ENCODE results near the gene NUP93.

NUP93 gene

DNA sequence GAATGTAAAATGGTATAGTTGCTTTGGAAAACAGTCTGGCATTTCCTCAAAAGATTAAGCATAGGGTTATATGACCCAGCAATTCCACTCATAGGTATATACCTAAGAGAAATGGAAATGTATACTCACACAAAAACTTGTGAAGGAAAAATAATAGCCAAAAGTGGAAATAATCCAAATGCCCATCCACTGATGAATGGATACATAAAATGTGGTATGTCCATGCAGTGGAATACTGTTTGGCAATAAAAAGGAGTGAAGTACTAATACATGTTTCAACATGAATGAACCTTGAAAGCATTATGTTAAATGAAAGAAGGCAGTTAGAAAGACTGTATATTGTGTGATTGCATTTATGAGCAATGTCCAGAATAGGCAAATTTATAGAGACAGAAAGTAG, 25.1 kb downstream of the NUP93 start:
- TF ChIP-seq YY1 (IDR thresholded peaks at IDR 0.05; ENCODE audit: insufficient read depth, insufficient read length) (no peak), SUZ12 (IDR thresholded peaks at IDR 0.05; ENCODE audit: extremely low read depth, insufficient read depth, insufficient read length) (no peak), ZNF274 (IDR thresholded peaks at IDR 0.05; ENCODE audit: low read depth, low read length) (no peak)
- Histone ChIP-seq H3K9me3 (ENCODE audit: insufficient read depth, low read length) (peaks cover 32% of the 10 kb centered on the region), H3K27me3 (ENCODE audit: insufficient read depth, insufficient read length) (no peaks in the 10 kb centered on the region), H3K4me1 (ENCODE audit: insufficient read depth, insufficient read length) (no peaks in the 10 kb centered on the region), H3K9ac (ENCODE audit: insufficient read length, low read depth) (no peak overlapping the region), H3K36me3 (ENCODE audit: insufficient read depth, insufficient read length, low read length) (peaks cover 49% of the 10 kb centered on the region), H3K4me3 (ENCODE audit: insufficient read length, low read depth) (no peak overlapping the region)
- no peak for DNase-seq (ENCODE audit: low read depth, low spot score)

DNA sequence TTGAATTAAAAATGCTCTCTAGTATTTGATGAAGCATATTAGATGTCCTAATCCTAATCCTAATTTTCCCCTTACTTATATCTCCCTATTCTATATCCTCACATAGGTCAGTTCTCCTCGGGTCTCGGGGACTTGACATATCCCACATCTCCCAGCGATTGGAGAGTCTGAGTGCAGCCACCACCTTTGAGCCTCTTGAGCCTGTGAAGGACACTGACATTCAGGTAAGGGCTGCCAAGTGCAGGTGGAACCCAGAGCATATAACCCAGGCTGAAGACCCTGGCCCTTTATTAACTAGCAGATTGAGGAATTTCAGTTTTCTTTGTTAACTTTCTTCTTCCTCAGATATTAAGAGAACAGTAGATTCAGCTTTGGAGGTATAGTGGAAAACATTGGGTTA, 28.5 kb downstream of the NUP93 start:
- Histone ChIP-seq H3K27me3 (ENCODE audit: insufficient read depth, insufficient read length) (no peaks in the 10 kb centered on the region), H3K9ac (ENCODE audit: insufficient read length, low read depth) (no peak overlapping the region), H3K9me3 (ENCODE audit: insufficient read depth, low read length) (peaks cover 20% of the 10 kb centered on the region), H3K4me3 (ENCODE audit: insufficient read length, low read depth) (no peak overlapping the region), H3K4me1 (ENCODE audit: insufficient read depth, insufficient read length) (no peaks in the 10 kb centered on the region), H3K36me3 (ENCODE audit: insufficient read depth, insufficient read length, low read length) (peaks cover 54% of the 10 kb centered on the region)
- TF ChIP-seq SUZ12 (IDR thresholded peaks at IDR 0.05; ENCODE audit: extremely low read depth, insufficient read depth, insufficient read length), result no peak
- TF ChIP-seq YY1 (IDR thresholded peaks at IDR 0.05; ENCODE audit: insufficient read depth, insufficient read length), result no peak
- no peak for TF ChIP-seq ZNF274 (IDR thresholded peaks at IDR 0.05; ENCODE audit: low read depth, low read length)
- DNase-seq (ENCODE audit: low read depth, low spot score), result no peak

DNA sequence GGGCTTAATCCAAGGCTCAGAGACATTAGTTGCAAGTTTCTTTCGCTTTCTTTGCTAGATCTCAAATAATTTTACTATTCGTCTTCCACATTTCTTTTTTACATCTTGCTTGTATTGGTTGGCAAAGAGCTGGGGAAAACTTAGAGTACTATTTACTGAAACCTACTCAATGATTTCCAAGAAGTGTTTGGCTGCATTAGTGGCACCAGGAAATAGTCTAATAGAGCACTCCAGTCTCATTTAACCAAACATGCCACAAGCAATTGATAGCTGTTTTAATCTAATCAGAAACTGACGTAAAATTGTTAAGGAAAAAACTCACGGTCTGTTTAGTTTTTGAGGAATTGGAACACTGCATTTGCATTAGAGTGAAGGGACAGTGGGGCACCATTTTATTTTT, 29.0 kb downstream of the NUP93 start:
- Histone ChIP-seq H3K9ac (ENCODE audit: insufficient read length, low read depth) (no peak overlapping the region), H3K9me3 (ENCODE audit: insufficient read depth, low read length) (peaks cover 15% of the 10 kb centered on the region), H3K27me3 (ENCODE audit: insufficient read depth, insufficient read length) (no peaks in the 10 kb centered on the region), H3K4me1 (ENCODE audit: insufficient read depth, insufficient read length) (no peaks in the 10 kb centered on the region), H3K36me3 (ENCODE audit: insufficient read depth, insufficient read length, low read length) (peaks cover 53% of the 10 kb centered on the region), H3K4me3 (ENCODE audit: insufficient read length, low read depth) (no peak overlapping the region)
- TF ChIP-seq YY1 (IDR thresholded peaks at IDR 0.05; ENCODE audit: insufficient read depth, insufficient read length) (no peak), ZNF274 (IDR thresholded peaks at IDR 0.05; ENCODE audit: low read depth, low read length) (no peak), SUZ12 (IDR thresholded peaks at IDR 0.05; ENCODE audit: extremely low read depth, insufficient read depth, insufficient read length) (no peak)
- DNase-seq (ENCODE audit: low read depth, low spot score), result no peak

DNA sequence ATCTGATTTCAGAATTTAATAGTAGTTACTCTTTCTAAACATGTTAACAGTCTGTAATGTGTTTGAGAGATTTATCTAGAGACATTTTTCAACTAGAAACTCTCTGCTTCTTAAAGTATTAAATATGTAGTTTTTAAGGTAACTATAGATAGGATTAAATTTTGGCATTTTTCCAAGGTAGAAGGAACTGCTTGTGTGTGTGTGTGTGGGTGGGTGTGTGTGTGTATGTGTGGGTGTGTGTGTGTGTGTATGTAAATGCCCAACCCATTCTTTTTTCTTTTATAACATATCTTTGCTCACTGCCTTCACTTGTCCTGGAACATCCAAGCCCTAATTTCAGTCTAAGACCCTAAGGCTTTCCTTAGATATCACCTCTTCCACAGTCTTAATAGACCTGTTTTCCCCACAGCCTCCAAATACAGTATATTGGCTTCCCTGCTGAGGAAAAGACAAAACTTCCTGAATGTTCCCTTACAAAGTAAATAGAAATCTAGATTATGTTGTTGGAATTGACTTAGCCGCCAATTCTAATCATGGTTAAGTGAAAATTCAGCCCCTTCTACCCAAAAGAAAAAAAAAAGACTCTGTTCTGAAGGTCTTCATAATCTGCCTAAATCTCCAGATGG, 33.5 kb downstream of the NUP93 start:
- H3K9me3 ChIP-seq (ENCODE audit: insufficient read depth, low read length), result no peaks in the 10 kb centered on the region
- H3K36me3 ChIP-seq (ENCODE audit: insufficient read depth, insufficient read length, low read length), result peaks cover 66% of the 10 kb centered on the region
- H3K4me3 ChIP-seq (ENCODE audit: insufficient read length, low read depth), result no peak overlapping the region
- H3K9ac ChIP-seq (ENCODE audit: insufficient read length, low read depth), result no peak overlapping the region
- TF ChIP-seq ZNF274 (IDR thresholded peaks at IDR 0.05; ENCODE audit: low read depth, low read length) (no peak), YY1 (IDR thresholded peaks at IDR 0.05; ENCODE audit: insufficient read depth, insufficient read length) (no peak)
- DNase-seq (ENCODE audit: low read depth, low spot score), result no peak
- peaks cover 2% of the 10 kb centered on the region for H3K4me1 ChIP-seq (ENCODE audit: insufficient read depth, insufficient read length)
- H3K27me3 ChIP-seq (ENCODE audit: insufficient read depth, insufficient read length), result no peaks in the 10 kb centered on the region

DNA sequence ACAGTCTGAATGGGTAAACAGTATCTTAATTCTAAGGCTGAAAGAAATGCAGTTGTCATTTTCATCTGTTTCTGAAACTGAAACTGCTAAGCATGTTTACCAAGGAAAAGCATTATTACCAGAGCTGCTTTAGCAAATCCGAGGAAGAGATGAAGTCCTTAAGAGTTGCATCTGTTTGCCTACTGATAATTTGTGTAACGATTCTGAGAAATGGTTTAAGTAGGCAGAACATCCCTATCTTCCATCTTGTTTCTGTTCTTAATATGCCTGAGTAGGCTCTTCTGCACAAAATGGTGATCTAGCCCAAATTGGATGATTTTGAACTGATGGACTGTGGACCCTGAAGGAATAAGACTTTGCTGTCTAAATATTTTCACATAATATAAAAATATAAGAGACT, 34.9 kb downstream of the NUP93 start:
- no peak for DNase-seq (ENCODE audit: low read depth, low spot score)
- Histone ChIP-seq H3K9me3 (ENCODE audit: insufficient read depth, low read length) (no peaks in the 10 kb centered on the region), H3K4me3 (ENCODE audit: insufficient read length, low read depth) (no peak overlapping the region), H3K9ac (ENCODE audit: insufficient read length, low read depth) (no peak overlapping the region), H3K27me3 (ENCODE audit: insufficient read depth, insufficient read length) (no peaks in the 10 kb centered on the region), H3K36me3 (ENCODE audit: insufficient read depth, insufficient read length, low read length) (peaks cover 52% of the 10 kb centered on the region), H3K4me1 (ENCODE audit: insufficient read depth, insufficient read length) (peaks cover 2% of the 10 kb centered on the region)
- TF ChIP-seq YY1 (IDR thresholded peaks at IDR 0.05; ENCODE audit: insufficient read depth, insufficient read length), result no peak
- TF ChIP-seq ZNF274 (IDR thresholded peaks at IDR 0.05; ENCODE audit: low read depth, low read length), result no peak
- TF ChIP-seq SUZ12 (IDR thresholded peaks at IDR 0.05; ENCODE audit: extremely low read depth, insufficient read depth, insufficient read length), result no peak

DNA sequence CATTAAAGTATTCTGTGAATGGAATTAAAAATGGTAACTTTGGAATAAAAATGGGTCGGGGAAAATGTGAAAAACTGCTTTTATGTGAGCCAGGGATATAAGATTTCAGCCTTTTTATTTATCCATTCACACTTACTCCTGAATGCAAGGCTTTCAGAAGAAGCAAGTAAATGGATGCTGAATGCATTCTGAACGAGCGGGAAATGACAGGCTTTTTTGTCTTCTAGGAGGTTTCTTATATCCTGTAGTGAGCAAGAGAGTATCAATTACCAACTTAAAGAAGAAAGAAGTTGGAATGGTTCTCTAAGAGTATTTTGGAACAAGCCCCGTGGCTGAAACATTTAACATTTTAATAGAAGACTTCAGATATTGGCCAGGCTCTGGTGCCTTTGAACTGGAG, 36.0 kb downstream of the NUP93 start:
- no peak for TF ChIP-seq SUZ12 (IDR thresholded peaks at IDR 0.05; ENCODE audit: extremely low read depth, insufficient read depth, insufficient read length)
- no peak for TF ChIP-seq YY1 (IDR thresholded peaks at IDR 0.05; ENCODE audit: insufficient read depth, insufficient read length)
- no peak for TF ChIP-seq ZNF274 (IDR thresholded peaks at IDR 0.05; ENCODE audit: low read depth, low read length)
- Histone ChIP-seq H3K36me3 (ENCODE audit: insufficient read depth, insufficient read length, low read length) (peaks cover 41% of the 10 kb centered on the region), H3K4me3 (ENCODE audit: insufficient read length, low read depth) (no peak overlapping the region)

DNA sequence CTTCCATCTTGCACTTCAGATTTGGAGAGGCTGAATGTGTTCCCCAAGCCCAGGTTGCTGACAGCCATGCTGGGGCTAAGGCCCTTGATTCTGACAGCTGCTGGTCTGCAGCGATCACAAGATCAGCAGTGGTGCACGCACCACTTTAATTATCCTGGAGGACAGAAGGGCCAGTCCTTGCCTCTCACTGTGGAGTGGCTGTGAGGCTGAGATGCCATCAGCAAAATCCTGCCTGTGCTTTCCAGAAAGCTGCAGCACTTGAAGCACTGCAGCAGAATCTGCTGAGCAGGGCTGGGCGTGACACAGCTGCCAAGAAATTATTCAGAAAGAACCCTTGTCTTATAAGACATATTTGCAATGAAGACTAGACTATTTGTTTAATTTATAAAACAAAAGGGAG, 37.1 kb downstream of the NUP93 start:
- no peak overlapping the region for H3K9ac ChIP-seq (ENCODE audit: insufficient read length, low read depth)
- peaks cover 30% of the 10 kb centered on the region for H3K36me3 ChIP-seq (ENCODE audit: insufficient read depth, insufficient read length, low read length)
- TF ChIP-seq YY1 (IDR thresholded peaks at IDR 0.05; ENCODE audit: insufficient read depth, insufficient read length) (no peak), SUZ12 (IDR thresholded peaks at IDR 0.05; ENCODE audit: extremely low read depth, insufficient read depth, insufficient read length) (no peak), ZNF274 (IDR thresholded peaks at IDR 0.05; ENCODE audit: low read depth, low read length) (no peak)

More for the DNA sequence above, 36.0 kb downstream of the NUP93 start:
- H3K9me3 ChIP-seq (ENCODE audit: insufficient read depth, low read length), result no peaks in the 10 kb centered on the region
- H3K27me3 ChIP-seq (ENCODE audit: insufficient read depth, insufficient read length), result no peaks in the 10 kb centered on the region
- H3K9ac ChIP-seq (ENCODE audit: insufficient read length, low read depth), result no peak overlapping the region
- peaks cover 2% of the 10 kb centered on the region for H3K4me1 ChIP-seq (ENCODE audit: insufficient read depth, insufficient read length)
- no peak for DNase-seq (ENCODE audit: low read depth, low spot score)

More for the DNA sequence above, 37.1 kb downstream of the NUP93 start:
- no peak for DNase-seq (ENCODE audit: low read depth, low spot score)
- no peaks in the 10 kb centered on the region for H3K9me3 ChIP-seq (ENCODE audit: insufficient read depth, low read length)
- no peaks in the 10 kb centered on the region for H3K27me3 ChIP-seq (ENCODE audit: insufficient read depth, insufficient read length)
- peaks cover 2% of the 10 kb centered on the region for H3K4me1 ChIP-seq (ENCODE audit: insufficient read depth, insufficient read length)
- H3K4me3 ChIP-seq (ENCODE audit: insufficient read length, low read depth), result no peak overlapping the region
